GM12878 (cell line): ENCODE results near the gene SNED1. TPM values are rescaled to one million over a fixed set of nuclear protein-coding genes. Genes with fewer than 3 reads are reported as not detected.

Experiments
- ATAC-seq: fragments of 200-7000 bp; cut with Tn5 transposase; 3 replicates; pipeline ENCODE4 v1.9.1; 2020; ENCODE audit warnings: mild to moderate bottlenecking, moderate library complexity
- BruUV-seq: library from RNA; stranded (reverse); fragments of 400-500 nt; replicated peaks from 2 replicates; lab custom pipeline; 2021; lab: Mats Ljungman, UMichigan
- CTCF ChIA-PET: fragments of 300-600 bp; sonication (Branson Sonifier 250); formaldehyde crosslinking; extraction: SDS; loops from one replicate; lab custom pipeline; 2021; ENCODE audit warnings: inconsistent platforms; lab: Yijun Ruan, JAX
- POLR2A ChIA-PET: fragments of 350-600 bp; formaldehyde crosslinking; extraction: SDS; loops from one replicate; lab custom pipeline; 2021; ENCODE audit warnings: inconsistent platforms; lab: Charles Lee
- RAD21 ChIA-PET: fragments of 300-600 bp; sonication (Branson Sonifier 250); formaldehyde crosslinking; loops from one replicate; lab custom pipeline; 2023; ENCODE audit warnings: antibody characterized with exemption; ENCODE audit not compliant: unreplicated experiment; lab: Charles Lee
- SMC1A ChIA-PET: fragments of 300-600 bp; sonication (Branson Sonifier 250); formaldehyde crosslinking; loops from one replicate; lab custom pipeline; 2023; ENCODE audit not compliant: unreplicated experiment, uncharacterized antibody; lab: Charles Lee
- DNase-seq: peaks from one replicate; pipeline ENCODE4 v3.0.0-alpha.2; 2011; ENCODE audit warnings: low read depth, low spot score
- FAIRE-seq: peaks from 3 replicates; lab custom pipeline; 2011; peaks lifted over from hg19 to GRCh38; lab: Jason Lieb, UNC
- H2AFZ ChIP-seq: 2 replicates; pipeline ENCODE4 v1.6.0; 2011; ENCODE audit warnings: low read depth, low read length, control low read depth; ENCODE audit not compliant: control insufficient read depth
- H3K27ac ChIP-seq: 2 replicates; pipeline ENCODE4 v1.5.1; 2011; ENCODE audit warnings: control low read depth; ENCODE audit not compliant: control insufficient read depth, insufficient read depth
- H3K27me3 ChIP-seq, 2 experiments: replicated peaks in 1 of 2; 2 replicates each; pipeline versions ENCODE4 v1.6.0 to v1.6.1; 2011; ENCODE audit warnings: low read length in 1 of 2; ENCODE audit not compliant: control insufficient read depth in 2 of 2, insufficient read depth in 2 of 2
- H3K36me3 ChIP-seq, 2 experiments: 2 replicates each; pipeline ENCODE4 v1.5.1; 2011; ENCODE audit warnings: low read length in 1 of 2; ENCODE audit not compliant: control insufficient read depth in 2 of 2, insufficient read depth in 2 of 2
- H3K4me1 ChIP-seq: 2 replicates; pipeline ENCODE4 v1.6.1; 2011; ENCODE audit warnings: mild to moderate bottlenecking, low read length, moderate library complexity, mixed read lengths; ENCODE audit not compliant: control insufficient read depth, insufficient read depth
- H3K4me2 ChIP-seq: 2 replicates; pipeline ENCODE4 v1.6.0; 2011; ENCODE audit warnings: control low read depth; ENCODE audit not compliant: control insufficient read depth, insufficient read depth
- H3K4me3 ChIP-seq: fragments of 200-600 bp; sonication (generic); 2 replicates; pipeline ENCODE4 v1.5.1; 2016
- H3K79me2 ChIP-seq: 2 replicates; pipeline ENCODE4 v1.6.0; 2011; ENCODE audit warnings: low read length; ENCODE audit not compliant: control insufficient read depth, insufficient read depth
- H3K9ac ChIP-seq: 2 replicates; pipeline ENCODE4 v1.8.0; 2011; ENCODE audit warnings: low read length, control low read depth, mixed read lengths; ENCODE audit not compliant: control insufficient read depth, insufficient read depth
- H3K9me3 ChIP-seq: replicated peaks from 3 replicates; pipeline ENCODE4 v1.5.1; 2011; ENCODE audit warnings: mild to moderate bottlenecking, low read length; ENCODE audit not compliant: control insufficient read depth, insufficient read depth
- H4K20me1 ChIP-seq: 2 replicates; pipeline ENCODE4 v1.6.0; 2011; ENCODE audit not compliant: control insufficient read depth, insufficient read depth
- EZH2 ChIP-seq: IDR thresholded peaks from 2 replicates; pipeline ENCODE4 v1.6.1; 2012; ENCODE audit warnings: low read depth, mild to moderate bottlenecking, control low read depth, inconsistent platforms, low read length, borderline replicate concordance; ENCODE audit not compliant: control insufficient read depth
- NFXL1 ChIP-seq: fragments of 450-650 bp; IDR thresholded peaks from 2 replicates; pipeline ENCODE4 v1.6.1; 2017; ENCODE audit warnings: antibody characterized with exemption, mild to moderate bottlenecking, borderline replicate concordance
- SMAD1 ChIP-seq: fragments of 450-650 bp; IDR thresholded peaks from 2 replicates; pipeline ENCODE4 v1.6.1; 2018; ENCODE audit warnings: mild to moderate bottlenecking, low read depth; ENCODE audit not compliant: partially characterized antibody
- ZNF384 ChIP-seq: IDR thresholded peaks from 2 replicates; pipeline ENCODE4 v1.6.1; 2012; ENCODE audit warnings: low read depth, mild to moderate bottlenecking, low read length, improper control_type of control experiment, borderline replicate concordance
- WGBS: methylation state at CpG from one replicate; pipeline ENCODE4 v1.1.6; 2016; ENCODE audit warnings: low lambda C conversion rate; ENCODE audit not compliant: insufficient replicate concordance, insufficient coverage; ENCODE audit errors: missing lambda C conversion rate; 5-methylcytosine and 5-hydroxymethylcytosine counted together
- in situ Hi-C: fragments of 300-500 bp; cut with MboI; formaldehyde crosslinking; loops from 9 replicates; pipeline ENCODE4 v1.14.3; 2018; ENCODE audit warnings: mixed read lengths
- intact Hi-C: fragments of 100-400 bp; cut with micrococcal nuclease; formaldehyde crosslinking; loops from one replicate; pipeline ENCODE4 v1.14.2; 2022; ENCODE audit not compliant: unreplicated experiment
- polyA plus RNA-seq, 11 experiments: library from polyadenylated mRNA; depleted of rRNA in 4 of 11; unstranded in 6 of 11; stranded (reverse) in 5 of 11; fragments of >200 nt; fragmentation: Nextera tagmentation in 4 of 11; fragmentation: Illumina TruSeq in 1 of 11; extraction: Ambion mirVana in 4 of 11; extraction: Trizol in 1 of 11; gene quantifications; 1 replicate in 1 of 11; 2 replicates in 10 of 11; pipeline versions ENCODE4 v1.2.1 to v1.2.3, GENCODE V29; 2011 to 2016; ENCODE audit warnings: inconsistent platforms in 2 of 11, missing spikeins in 2 of 11, low read depth in 1 of 11
- total RNA-seq, 4 experiments: library from RNA; depleted of rRNA in 3 of 4; stranded (reverse); fragments of >200 nt in 3 of 4; fragmentation: Illumina TruSeq in 1 of 4; extraction: Trizol in 1 of 4; gene quantifications; 2 replicates each; pipeline versions ENCODE4 v1.2.1 to v1.2.3, GENCODE V29; 2013 to 2021
- TF ChIP-seq, protein P1 (sequence below): IDR thresholded peaks from 2 replicates; pipeline ENCODE4 v1.6.1; 2011; ENCODE audit warnings: borderline replicate concordance, low read depth, mild to moderate bottlenecking, moderate library complexity, mixed read lengths, low read length; ENCODE audit not compliant: insufficient read depth; ENCODE audit errors: extremely low read length

SNED1 gene
- total and polyA plus RNA-seq, 10 of the 15 experiments (the other 5 are each of a cell fraction or from before 2014, with no cell fraction given) = 0.05 to 8.4 (median 3.0) TPM

DNA sequence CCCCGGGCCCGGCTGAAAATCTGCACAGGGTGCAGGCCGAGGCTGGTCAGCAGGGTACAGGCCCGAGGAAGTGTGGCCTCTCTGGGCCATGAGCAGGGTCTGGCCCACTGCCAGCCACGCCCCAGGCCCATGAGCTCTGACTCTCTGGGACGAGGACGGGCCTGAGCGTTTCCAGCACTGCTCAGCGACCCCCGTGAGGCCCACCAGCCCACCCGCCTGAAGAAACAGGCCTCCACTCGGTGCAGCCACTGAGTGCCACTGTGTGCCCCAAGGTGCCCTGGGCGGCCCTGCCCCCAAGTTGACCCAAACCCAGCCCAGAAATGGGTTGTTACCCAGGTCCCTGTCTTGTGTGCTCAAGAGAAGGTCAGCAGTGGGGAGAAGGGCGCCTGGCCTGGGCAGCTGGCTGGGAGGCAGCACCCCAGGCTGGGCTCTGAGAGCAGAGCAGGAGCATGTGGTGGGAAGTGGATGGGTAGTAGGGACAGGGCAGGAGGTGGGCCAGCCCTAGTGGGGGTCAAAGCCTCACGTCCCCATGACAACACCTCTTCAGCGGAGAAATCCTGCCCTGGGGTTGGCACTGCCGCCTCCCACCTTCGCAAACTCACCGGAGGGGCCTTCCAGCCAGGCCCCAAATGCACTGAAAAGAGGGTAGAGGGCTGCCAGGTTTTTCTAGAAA is 2.1 kb upstream of the SNED1 start:
- POLR2A ChIA-PET = no interaction called here
- SMC1A ChIA-PET = no interaction called here
- H3K4me2 ChIP-seq = no peak overlapping the region
- no peak overlapping the region for H3K27ac ChIP-seq
- RAD21 ChIA-PET = no interaction called here
- no peak overlapping the region for H2AFZ ChIP-seq
- ATAC-seq = no peak
- no peaks in the 10 kb centered on the region for H3K36me3 ChIP-seq
- no peak overlapping the region for H3K9ac ChIP-seq
- 27% methylated on average over 17 of the region's 19 CpGs for WGBS
- in situ Hi-C loops = no loop called here
- intact Hi-C loops = no loop called here
- CTCF ChIA-PET = no interaction called here
- no peaks in the 10 kb centered on the region for H3K79me2 ChIP-seq
- TF ChIP-seq, protein P1, sequence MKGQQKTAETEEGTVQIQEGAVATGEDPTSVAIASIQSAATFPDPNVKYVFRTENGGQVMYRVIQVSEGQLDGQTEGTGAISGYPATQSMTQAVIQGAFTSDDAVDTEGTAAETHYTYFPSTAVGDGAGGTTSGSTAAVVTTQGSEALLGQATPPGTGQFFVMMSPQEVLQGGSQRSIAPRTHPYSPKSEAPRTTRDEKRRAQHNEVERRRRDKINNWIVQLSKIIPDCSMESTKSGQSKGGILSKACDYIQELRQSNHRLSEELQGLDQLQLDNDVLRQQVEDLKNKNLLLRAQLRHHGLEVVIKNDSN = no peak
- TF ChIP-seq EZH2 (no peak), NFXL1 (no peak), ZNF384 (no peak)
- peaks cover 1 to 7% of the 10 kb centered on the region in 2 experiments; a peak in 3 of 4 replicates for H3K27me3 ChIP-seq
- no peak for FAIRE-seq
- no peaks in the 10 kb centered on the region for H3K4me1 ChIP-seq
- no peaks in the 10 kb centered on the region for H4K20me1 ChIP-seq
- DNase-seq = no peak
- no peak overlapping the region for H3K4me3 ChIP-seq
- H3K9me3 ChIP-seq = no peaks in the 10 kb centered on the region
- BruUV-seq = no TSS peak

DNA sequence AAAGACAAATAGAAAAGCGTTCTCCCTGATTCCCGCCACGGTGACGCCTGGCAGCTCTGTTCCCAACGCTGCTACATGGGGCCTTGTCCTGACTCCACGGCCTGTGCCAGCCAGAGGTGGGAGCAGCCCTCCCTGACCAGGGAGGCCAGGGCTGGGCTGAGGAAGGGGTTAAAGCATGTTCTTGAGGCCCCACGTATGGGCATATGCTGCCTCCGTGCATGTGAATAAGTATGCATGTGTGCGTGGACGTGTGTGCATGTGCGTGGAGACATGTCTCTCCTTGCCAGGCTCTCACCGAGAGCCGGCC is 1.6 kb upstream of the SNED1 start:
- no peak overlapping the region for H3K4me3 ChIP-seq
- DNase-seq = no peak
- ChIA-PET POLR2A (no interaction called here), CTCF (no interaction called here), SMC1A (no interaction called here), RAD21 (no interaction called here)
- H3K79me2 ChIP-seq = no peaks in the 10 kb centered on the region
- in situ Hi-C loops = no loop called here
- no peak overlapping the region for H3K4me2 ChIP-seq
- H2AFZ ChIP-seq = no peak overlapping the region
- intact Hi-C loops = no loop called here
- H4K20me1 ChIP-seq = no peaks in the 10 kb centered on the region
- no peak overlapping the region for H3K9ac ChIP-seq
- H3K27ac ChIP-seq = no peak overlapping the region
- no TSS peak for BruUV-seq
- no peaks in the 10 kb centered on the region; the same call in 2 of the 3 replicates for H3K9me3 ChIP-seq
- no peak for TF ChIP-seq SMAD1
- no peaks in the 10 kb centered on the region for H3K36me3 ChIP-seq
- H3K4me1 ChIP-seq = no peaks in the 10 kb centered on the region
- ATAC-seq = no peak
- peaks cover 1 to 7% of the 10 kb centered on the region in 2 experiments; a peak in 3 of 4 replicates for H3K27me3 ChIP-seq
- WGBS = 77% methylated on average over 13 of the region's 13 CpGs
- FAIRE-seq = no peak
